HL-60 (cell line): Measurements from ENCODE around the gene EHHADH.

ENCODE experiments used
- CTCF ChIP-seq: IDR thresholded peaks from one replicate; pipeline ENCODE4 v1.5.1; 2011; ENCODE audit warnings: low read length, control low read depth, inconsistent platforms; ENCODE audit not compliant: insufficient read depth
- GABPA ChIP-seq: IDR thresholded peaks from 2 replicates; pipeline ENCODE4 v1.6.1; 2012; ENCODE audit warnings: low read depth
- POLR2AphosphoS5 ChIP-seq: IDR thresholded peaks from 2 replicates; pipeline ENCODE4 v1.6.1; 2012; ENCODE audit warnings: low read depth
- REST ChIP-seq: IDR thresholded peaks from 2 replicates; pipeline ENCODE4 v1.6.1; 2012; ENCODE audit warnings: low read depth; ENCODE audit not compliant: insufficient replicate concordance

- TF ChIP-seq CTCF, result no peak
- no peak for TF ChIP-seq POLR2AphosphoS5
- no peak for TF ChIP-seq GABPA
- no peak for TF ChIP-seq REST
Measured at GRCh38 chr3:185207481-185207880, 46.4 kb downstream of the EHHADH start.
